NCI-H345 (cell line): ENCODE data around the gene TMEM176A.

Source experiments
- DNase-seq: peaks from one replicate; lab custom pipeline; 2025; lab: John Stamatoyannopoulos, UW

Gene TMEM176A

DNA sequence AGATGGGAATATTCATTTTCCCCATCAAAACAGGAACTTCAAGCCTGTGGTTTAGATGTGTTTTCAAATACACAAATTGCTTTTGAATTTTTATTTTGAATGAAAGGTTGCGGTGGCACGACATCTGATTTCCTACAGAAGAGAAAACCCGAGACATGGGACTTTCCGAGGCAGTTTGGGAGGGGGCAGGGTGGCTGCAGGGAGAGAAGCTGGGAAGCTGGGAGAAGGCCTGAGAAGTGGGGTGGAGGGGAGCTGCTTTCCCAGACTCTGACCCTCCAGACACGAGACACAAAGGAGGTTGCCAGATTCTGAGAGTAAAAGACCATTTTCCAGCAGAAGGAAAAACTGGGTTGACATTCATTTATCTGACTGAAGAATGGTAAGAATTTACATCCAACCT is 19.6 kb downstream of the TMEM176A start:
- DNase-seq, result no peak

DNA sequence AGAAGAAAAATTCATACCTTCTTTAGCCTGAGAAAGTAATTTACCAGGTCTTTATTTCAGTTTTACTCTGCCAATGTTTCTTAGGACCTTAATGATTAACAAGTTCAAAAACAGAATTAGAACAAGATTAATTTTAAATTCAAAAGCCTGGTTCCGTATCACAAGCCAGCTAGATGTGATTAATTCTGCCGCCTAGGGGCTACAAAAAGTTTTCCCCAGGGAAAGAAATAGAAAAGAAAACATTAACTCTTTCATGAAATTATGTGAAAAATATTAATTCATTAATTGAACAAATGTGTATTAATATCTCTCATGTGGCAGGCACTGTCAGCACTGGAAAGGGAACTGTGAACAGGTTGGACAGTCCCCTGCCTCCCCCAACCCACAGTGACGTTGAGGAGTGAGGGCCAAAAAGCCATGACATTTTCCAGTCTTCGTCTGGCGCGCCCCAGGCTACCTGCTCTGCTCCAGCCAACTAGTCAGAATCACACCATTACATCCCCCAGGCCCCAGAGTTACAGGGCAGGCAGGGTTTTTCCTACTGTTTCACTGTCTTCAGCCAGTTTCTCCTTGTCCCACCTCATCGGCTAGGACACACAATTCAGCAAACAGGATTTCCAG is 20.1 kb downstream of the TMEM176A start:
- no peak for DNase-seq

DNA sequence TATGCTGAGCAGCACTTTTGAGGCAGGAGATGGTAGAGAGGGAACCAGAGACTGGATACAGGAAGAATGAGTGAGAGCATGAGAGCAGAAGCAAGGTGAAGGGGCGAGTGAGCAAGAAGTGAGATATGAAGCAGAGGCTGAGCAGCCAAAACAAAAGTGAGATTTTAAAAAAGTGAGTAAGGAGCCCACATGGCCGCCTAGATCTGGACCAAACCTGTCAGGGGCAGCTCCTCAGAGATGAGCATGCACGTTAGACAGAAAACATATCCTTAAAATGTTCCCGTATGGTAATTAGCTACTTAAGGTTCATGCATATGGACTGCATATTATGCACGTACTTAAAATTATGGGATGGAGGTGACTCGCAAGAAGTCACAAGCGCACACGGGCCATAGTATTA is 22.5 kb downstream of the TMEM176A start:
- DNase-seq, result no peak

DNA sequence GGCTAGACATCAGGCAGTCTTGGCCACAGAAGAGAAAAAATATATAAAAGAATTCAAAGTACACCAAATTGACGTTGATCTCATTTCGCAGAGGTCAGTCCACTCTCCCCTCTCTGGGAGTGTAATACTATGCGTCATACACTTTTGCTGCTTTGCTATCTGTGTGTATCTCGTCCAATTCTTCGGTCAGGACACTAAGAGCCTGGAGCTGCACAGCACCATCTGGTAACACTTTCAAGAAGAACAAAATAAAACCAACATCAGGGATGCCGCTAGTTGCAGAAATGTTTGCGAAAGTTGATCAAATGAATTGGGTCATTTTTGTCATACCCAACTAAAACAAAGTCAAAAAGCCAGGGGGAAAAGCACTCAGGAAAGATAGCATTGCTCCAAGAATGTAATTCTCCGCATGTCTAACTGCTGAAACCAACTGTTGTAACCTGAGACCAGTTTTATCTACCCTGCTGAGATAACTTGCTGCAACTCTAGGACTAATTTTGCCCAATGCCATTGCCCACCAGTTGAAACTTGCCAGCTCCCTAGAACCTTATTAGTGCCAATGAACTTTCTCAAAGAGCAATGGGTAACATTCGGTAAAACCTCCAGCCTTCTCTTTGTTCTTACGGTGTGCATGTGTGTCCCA is 23.0 kb downstream of the TMEM176A start:
- no peak for DNase-seq

DNA sequence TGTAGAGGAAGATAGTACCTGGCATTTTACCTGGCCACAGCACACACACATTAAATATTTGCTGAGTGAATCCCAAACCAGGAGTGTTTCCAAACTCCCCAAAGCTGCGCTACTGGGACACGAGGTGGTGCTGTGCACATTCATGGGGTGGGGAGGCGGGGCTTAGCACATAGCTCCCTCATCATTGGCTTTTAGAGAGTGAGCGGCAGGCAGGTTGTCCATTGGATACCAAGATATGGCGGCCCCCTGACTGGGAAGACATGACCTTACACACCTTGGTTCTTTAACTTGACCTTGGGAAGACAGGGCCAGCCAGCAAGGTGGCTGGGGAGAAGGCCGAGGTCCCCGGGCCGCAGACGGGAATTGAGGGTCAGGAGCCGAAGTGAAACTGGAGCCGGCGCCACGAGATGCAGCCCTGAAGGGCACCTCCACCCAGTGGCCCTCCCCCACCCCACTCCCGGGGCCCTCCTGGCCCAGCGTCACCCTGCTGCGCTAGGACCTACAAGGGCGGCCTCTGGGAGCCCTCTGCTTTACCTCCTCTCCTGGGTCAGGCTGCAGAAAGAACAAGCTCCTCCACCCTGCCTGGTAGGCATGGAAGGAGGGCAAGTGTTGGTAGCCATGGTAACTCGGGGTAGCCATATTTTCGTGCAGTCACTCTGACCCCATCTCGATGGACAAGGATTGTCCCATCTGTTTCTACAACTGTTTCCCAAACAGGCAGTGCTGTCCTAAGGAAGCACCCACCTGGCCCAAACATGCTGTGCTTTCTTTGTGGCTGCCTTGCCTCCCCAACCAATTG is 24.0 kb downstream of the TMEM176A start:
- no peak for DNase-seq

DNA sequence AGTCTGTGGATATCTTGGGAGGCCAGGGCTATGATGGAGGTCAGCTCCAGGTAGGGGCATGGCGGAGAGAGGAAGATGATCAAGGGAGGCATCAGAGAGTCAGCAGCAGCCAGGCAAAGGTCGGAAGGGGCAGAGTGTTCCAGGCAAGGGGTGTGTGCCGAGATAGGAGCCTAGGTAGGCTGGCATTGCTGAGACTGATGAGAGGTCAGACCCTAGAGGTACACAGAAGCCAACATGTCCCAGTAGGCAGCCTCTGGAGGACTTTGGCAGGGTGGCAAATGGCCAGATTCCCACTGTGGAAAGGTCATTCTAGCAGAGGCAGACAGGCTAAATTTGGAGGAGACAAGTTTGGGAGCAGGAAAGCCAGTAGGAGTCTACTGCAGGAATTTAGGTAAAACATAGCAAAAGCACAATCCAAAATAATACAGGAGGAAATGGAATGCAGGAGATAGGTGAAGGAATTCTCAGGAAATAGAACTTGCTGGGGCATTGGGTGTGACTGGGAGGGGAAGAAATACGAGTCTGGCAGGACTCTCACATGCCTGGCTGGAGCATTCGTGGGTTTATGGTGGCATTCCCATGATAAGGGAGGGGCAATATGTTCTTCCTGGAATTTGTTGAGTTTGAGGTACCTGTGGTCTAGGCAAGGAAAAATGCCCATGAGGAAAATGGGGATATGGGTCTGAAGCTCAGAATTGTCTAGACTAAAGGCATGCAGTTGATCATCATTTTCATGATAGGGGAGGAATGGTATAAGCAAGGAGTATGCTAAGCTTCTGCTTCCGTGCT is 25.7 kb downstream of the TMEM176A start:
- no peak for DNase-seq

DNA sequence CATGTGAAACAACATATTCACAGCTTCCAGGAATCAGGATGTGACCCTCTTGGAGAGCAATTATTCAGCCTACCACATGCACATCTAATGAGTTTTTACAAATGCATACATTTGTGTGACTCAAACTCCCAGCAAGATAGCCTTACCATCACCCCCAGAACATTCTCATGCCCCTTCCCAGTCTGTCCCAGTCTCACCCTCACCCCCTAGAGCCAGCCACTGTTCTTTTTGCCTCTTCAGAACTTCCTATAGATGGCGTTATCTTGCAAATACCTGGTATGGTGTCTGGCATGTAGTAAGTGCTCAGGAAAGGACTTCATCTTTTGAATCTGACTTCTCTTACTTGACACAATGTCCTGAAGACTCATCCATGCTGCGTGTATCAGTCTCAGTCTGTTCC is 27.8 kb downstream of the TMEM176A start:
- no peak for DNase-seq

DNA sequence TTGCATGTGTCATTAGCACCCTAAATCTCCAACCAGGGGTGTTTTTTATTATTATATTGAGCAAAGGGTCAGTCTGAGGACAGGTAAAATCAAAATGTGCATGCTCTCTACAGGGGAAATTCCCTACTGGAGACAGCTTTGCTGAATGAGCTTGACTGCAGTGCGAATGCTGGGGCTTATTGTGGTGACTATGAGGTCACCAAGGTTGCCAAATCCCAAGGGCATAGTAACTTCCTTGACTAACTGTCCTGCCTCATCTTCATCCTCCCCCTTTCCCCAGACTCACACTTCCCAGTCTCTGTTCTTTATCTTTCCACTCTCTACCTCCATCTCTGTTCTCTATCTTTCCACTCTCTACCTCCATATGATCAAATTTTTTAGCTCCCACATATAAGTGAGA is 28.9 kb downstream of the TMEM176A start:
- DNase-seq, result no peak

DNA sequence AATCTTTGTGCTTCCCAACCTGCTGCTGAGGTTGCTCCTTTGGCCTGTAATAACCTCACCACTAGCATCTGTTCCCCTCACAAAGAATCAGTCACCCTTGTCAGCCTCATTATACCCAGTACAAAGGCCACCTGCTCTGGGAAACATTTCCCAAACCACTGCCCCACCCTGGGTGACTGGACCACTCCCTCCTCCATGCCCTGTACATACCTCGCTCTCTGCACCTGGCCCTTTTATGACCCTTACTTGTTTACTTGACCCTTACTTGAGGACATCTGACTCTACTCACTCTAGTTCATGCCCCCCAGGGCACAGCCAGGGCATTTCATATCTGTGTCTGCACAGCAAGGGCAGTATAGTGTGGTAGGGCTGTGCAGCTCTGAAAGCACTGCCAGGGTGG is 30.4 kb downstream of the TMEM176A start:
- no peak for DNase-seq

DNA sequence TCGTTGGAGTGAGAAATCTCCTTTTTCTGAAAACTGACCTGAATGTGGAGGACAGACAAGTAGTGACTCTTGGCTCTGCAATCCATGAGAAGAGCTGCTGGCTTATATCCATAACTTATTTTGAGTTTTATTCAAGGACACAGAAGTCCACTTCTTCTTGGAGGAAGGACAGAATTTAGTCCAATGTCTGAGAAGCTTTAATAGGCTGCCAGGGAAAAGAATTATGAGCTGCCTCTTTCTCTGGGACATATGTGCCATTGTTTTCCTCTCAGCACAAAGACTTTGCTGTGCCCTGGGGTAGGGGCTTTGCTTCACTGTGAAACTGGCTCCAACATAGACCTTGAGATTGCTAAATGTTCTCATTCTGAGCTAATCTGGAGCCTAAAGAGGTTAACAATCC is 31.3 kb downstream of the TMEM176A start:
- DNase-seq, result no peak

DNA sequence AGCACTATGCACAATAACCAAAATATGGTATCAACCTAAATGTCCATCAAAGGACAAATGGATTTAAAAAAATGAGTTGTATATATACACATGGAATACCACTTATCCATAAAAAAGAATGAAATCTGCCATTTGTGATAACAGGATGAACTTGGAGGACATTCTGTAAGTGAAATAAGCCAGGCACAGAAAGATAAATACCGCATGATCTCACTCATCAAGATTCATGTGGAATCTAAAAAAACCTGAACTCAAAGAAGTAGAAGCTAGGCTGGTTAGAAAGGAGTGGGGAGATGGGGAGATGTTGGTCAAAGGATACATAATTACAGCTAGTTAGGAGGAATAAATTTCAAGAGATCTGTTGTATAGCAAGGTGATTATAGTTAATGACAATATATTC is 34.5 kb downstream of the TMEM176A start:
- DNase-seq, result no peak

DNA sequence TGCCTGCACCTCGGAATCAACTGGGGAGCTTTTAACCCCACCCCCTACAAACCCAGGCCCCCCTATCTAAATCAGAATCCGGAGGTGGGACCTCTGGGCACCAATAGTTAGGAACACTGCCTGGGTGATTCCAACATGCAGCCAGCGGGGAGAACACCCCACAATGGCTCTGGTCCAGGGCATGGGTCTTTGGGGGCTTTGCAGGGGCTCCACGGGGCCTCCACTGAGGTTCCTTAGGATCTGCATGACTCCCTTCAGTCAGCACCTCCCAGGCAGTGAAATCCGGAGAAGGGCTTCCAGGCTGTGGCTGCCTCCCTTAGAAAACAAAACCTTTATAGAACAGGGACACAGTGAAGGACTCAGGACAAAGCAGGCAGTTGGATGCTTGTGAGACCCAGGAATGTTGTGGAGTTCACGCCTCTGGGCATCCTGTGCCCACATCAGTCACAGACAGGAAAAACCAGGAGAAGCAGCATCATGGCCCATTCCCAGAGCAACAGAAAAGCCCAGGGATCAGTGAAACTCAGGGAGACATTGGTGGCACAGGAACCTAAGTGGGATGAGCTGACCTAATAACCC is 35.2 kb downstream of the TMEM176A start:
- DNase-seq, result no peak

DNA sequence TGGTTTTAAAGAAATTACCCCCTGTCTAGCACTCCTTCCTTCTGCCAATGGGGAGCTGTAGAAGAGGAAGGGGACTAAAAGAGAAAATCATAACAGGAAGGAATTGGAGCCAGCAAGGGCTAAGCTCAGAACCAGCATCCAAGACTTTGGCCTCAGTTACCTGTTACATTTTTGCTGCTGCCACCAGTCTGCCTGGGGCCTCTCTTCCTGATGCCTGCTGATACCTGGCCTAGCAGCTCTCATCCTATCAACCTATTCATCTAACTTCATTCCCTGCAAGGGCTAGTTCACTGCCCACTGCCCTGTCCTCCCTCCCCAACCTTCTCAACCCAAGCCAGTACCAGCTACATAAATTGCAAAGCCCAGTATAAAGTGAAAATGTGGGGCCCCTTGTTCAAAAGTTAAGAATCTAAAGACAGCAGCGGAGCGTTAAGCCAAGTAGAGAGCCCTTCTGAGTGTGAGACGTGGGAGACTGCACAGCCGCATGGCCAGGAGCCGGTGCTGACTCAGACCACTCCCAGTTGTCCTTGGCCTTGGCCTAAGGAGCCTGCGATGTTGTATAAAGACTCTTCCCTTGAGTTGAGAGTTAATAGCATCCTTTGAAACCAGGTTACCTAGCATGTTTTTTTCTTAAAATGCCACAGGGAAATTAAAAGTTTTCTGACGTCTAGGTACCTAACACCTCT is 38.5 kb downstream of the TMEM176A start:
- DNase-seq, result no peak

DNA sequence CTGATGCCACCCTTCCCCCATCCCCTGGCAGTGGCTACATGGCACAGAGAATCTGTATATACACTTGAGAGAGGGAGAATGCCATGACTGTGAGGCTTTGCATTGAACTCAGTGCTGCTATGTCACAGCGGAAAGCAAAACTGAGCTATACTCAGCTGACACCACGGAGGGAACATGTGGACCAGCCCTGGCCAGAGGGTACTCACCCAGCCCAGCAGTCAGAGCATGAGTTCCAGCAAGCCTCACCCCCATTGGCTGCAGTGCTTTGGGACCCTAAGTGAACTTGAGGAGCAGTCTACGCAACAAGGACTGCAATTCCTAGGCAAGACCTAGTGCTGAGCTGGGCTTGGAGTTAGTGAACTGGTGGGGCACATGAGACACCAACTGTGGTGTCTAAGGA is 41.4 kb downstream of the TMEM176A start:
- DNase-seq, result no peak

DNA sequence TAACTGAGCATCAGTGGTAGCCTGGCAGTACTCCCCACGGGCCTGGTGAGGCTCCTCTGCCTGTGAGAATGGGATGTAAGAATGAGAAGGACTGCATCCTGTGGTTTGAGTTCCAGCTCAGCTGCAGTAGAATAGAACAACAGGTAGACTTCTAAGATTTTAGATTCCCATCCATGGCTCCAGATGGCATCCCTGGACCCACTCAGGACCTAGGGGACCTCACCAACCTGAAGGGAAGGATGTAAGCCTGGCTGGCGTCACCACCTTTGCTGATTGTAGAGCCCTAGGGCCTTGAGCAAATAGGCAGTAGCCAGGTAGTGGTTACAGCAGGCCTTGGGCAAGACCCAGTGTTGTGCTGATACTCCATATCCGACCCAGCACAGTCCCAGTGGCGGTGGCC is 42.1 kb downstream of the TMEM176A start:
- DNase-seq, result no peak

DNA sequence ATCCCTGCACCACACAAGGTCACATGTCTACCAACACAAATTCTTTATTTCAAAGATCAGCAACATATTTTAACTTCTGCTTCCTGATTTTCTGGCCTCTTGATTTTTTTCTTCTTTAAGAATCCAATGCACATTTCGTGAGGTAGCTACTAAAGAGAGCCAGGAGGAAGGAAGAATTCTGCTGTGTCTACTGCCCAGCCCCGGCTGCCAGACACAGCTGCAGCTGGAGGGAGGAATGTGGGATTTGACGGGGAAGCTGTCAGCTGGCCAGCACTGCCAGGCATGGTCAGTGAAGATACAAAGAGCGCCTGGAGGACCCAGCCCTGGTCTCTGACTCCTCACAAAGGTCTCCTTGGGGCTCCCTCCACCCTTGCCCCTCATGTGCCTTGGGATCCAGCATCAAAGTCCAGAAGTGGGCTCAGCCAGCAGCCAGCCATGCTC is 44.9 kb downstream of the TMEM176A start:
- DNase-seq, result no peak

DNA sequence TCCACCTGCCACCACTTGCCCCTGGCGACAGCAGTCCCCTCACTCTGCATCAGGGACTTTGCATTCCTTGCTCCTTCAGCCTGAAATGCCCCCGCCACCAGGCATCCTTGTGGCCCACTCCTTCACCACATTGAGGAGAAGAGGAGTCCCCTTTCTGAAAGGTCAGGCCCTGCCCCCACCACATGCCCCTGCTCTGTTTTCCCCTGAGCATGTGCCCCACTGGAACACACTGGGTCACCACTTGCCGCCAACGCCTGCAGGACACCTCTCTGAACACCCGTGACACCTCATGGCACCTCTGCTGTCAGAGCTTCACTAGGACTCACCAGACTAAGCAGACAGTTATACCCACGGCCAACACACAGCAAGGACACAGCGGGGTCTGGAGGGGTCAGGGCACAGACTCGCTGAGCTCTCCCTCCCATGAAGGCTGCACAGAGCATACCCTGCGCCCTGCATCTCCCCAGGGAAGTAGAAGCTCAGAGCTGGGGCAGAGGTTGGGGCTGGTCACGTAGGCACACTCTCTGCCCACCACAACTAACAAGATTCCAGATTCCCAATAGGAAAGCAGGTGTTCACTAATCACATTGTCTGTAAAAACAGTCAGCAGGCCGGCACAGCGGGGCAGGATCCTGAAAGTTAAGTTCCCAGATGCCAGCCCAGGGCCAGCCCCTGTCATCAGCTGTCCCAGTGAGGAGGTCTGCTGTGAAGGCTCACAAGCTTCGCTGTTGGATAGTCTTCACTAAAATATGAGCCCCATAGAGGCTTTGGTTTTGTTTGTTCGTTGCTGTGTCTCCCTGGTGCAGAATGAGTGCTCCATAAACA is 45.9 kb downstream of the TMEM176A start:
- DNase-seq, result no peak

DNA sequence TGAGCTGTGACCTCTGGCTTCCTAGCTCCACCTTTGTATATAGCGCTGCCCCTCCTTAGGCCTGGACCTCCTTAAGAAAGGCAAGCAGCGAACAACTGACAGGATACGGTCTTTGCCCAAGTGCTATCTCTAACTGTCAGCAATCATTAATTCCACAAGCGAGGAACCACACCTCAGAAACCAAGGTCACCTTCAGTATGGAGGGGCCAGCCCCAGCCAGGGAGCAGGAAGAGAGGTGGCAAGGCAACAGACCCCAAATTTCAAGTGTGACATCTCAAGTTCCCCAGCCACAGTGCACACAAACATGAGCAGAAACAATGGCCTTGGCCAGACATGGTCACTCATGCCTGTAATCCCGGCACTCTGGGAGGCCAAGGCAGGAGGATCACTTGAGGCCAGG is 47.0 kb downstream of the TMEM176A start:
- no peak for DNase-seq

DNA sequence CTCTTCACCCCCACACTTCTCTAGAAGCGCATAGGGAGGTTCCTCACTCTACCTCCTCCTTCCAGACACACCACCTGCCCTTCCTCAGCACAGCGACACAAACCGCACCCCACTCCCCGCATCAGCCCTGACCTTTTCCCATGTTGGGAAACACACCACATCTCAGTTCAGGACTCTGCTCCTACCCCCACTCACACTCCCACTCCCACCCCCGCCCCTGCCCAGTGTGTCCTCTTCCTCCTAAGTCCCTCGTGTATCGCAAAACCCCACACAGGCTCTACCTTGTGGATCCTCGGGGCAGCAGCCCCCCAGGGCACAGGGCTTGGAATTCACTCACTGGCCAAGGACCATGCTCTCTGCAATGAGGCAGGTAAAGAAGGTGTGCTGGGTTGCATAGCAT is 47.5 kb downstream of the TMEM176A start:
- no peak for DNase-seq

DNA sequence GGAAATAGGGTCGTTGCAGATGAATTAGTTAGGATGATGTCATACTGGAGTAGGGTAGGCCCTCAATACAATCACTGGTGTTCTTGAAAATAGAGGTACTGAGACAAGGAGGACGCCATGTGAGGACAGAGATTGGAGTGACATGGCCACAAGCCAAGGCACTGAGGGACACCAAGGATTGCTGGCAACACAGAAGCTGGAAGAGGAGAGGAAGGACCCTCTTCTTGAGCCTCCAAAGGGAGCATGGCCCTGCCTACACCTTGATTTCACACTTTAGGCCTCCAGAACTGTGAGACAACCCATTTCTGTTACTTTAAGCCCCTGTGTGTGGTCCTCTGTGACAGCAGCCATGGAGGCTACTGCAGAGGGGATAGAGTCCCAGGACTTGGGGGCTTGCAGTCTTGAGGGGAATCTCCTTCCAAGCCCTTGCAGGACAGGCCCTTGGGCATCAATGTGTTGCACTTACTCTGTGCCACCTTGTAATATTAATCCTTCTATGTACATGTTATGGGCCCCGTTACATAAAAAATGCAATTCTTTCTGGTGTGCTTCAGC is 48.1 kb downstream of the TMEM176A start:
- no peak for DNase-seq
